CD4-positive, alpha-beta T cell (primary cell): ENCODE data around the gene CDH4. TPM values are rescaled to one million over a fixed set of nuclear protein-coding genes. Genes with fewer than 3 reads are reported as not detected.

Experiments used
- ATAC-seq: fragments of 200-7000 bp; cut with Tn5 transposase; one replicate; pipeline ENCODE4 v1.10.0; 2022; ENCODE audit warnings: mild to moderate bottlenecking; ENCODE audit not compliant: poor library complexity
- CTCF ChIA-PET: fragments of 350-600 bp; sonication (Branson Sonifier 250); formaldehyde crosslinking; loops from one replicate; lab custom pipeline; 2021; ENCODE audit warnings: antibody characterized with exemption, inconsistent platforms; lab: Charles Lee
- POLR2A ChIA-PET: fragments of 350-600 bp; sonication (Branson Sonifier 250); formaldehyde crosslinking; loops from one replicate; lab custom pipeline; 2021; ENCODE audit warnings: antibody characterized with exemption, inconsistent platforms; lab: Charles Lee
- DNase-seq, 14 experiments: peaks; one replicate each; pipeline ENCODE4 v3.0.0-alpha.2; 2013 to 2020; ENCODE audit warnings: mixed read lengths in 2 of 14
- H3K27ac ChIP-seq, 2 donors: one replicate each; pipeline versions ENCODE4 v1.5.1 to v1.7.0; 2013; ENCODE audit warnings: low read length in 2 of 2, low read depth in 1 of 2, mild to moderate bottlenecking in 1 of 2
- H3K27me3 ChIP-seq, 2 experiments: 1 replicate in 1 of 2; 2 replicates in 1 of 2; pipeline versions ENCODE4 v1.6.1 to v1.7.0; 2013; ENCODE audit warnings: low read length in 2 of 2, control low read depth in 1 of 2, mild to moderate bottlenecking in 1 of 2, moderate library complexity in 1 of 2; ENCODE audit not compliant: insufficient read depth in 2 of 2, control insufficient read depth in 1 of 2
- H3K36me3 ChIP-seq: one replicate; pipeline ENCODE4 v1.6.1; 2013; ENCODE audit warnings: low read length, control low read depth; ENCODE audit not compliant: insufficient read depth
- H3K4me1 ChIP-seq: one replicate; pipeline ENCODE4 v1.6.1; 2013; ENCODE audit warnings: low read length, control low read depth; ENCODE audit not compliant: insufficient read depth
- H3K4me3 ChIP-seq: one replicate; pipeline ENCODE4 v1.5.1; 2013; ENCODE audit warnings: mild to moderate bottlenecking, low read length, moderate library complexity
- H3K9me3 ChIP-seq, 2 experiments: 1 replicate in 1 of 2; 2 replicates in 1 of 2; pipeline versions ENCODE4 v1.6.1 to v1.7.0; 2013; ENCODE audit warnings: low read length in 2 of 2, mild to moderate bottlenecking in 2 of 2, control low read depth in 1 of 2, moderate library complexity in 1 of 2; ENCODE audit not compliant: control insufficient read depth in 1 of 2, insufficient read depth in 1 of 2
- H3K27ac Mint-ChIP-seq: one replicate; pipeline ENCODE4 v1.8.0; 2020; ENCODE audit warnings: mixed read lengths
- H3K27me3 Mint-ChIP-seq: one replicate; pipeline ENCODE4 v1.8.0; 2021; ENCODE audit warnings: mixed read lengths
- H3K36me3 Mint-ChIP-seq: one replicate; pipeline ENCODE4 v1.8.0; 2021; ENCODE audit warnings: low read depth, mixed read lengths
- H3K4me1 Mint-ChIP-seq: one replicate; pipeline ENCODE4 v1.8.0; 2021; ENCODE audit warnings: low read depth, mixed read lengths
- H3K4me3 Mint-ChIP-seq: one replicate; pipeline ENCODE4 v1.8.0; 2020; ENCODE audit warnings: mild to moderate bottlenecking, mixed read lengths
- H3K9me3 Mint-ChIP-seq: one replicate; pipeline ENCODE4 v1.8.0; 2020; ENCODE audit warnings: mixed read lengths
- intact Hi-C, 2 experiments: fragments of 100-400 bp; cut with DNase I in 1 of 2; cut with micrococcal nuclease in 1 of 2; formaldehyde crosslinking; loops; one replicate each; pipeline versions ENCODE4 v1.15.1 to v1.9.0; 2023 to 2025; cut with DNase I, micrococcal nuclease
- total RNA-seq, 174 experiments: library from RNA in 2 of 174; stranded (reverse) in 2 of 174; gene quantifications; one replicate each; pipeline ENCODE4 v1.2.3 and lab custom pipeline; 2021 to 2026
- TF ChIP-seq, protein P1 (sequence below): fragments of 200-600 bp; IDR thresholded peaks from one replicate; pipeline ENCODE4 v1.8.0; 2022; ENCODE audit warnings: antibody characterized with exemption, mild to moderate bottlenecking

Gene CDH4
- total RNA-seq, 2 experiments from 2014 or later: 0.11 TPM

DNA sequence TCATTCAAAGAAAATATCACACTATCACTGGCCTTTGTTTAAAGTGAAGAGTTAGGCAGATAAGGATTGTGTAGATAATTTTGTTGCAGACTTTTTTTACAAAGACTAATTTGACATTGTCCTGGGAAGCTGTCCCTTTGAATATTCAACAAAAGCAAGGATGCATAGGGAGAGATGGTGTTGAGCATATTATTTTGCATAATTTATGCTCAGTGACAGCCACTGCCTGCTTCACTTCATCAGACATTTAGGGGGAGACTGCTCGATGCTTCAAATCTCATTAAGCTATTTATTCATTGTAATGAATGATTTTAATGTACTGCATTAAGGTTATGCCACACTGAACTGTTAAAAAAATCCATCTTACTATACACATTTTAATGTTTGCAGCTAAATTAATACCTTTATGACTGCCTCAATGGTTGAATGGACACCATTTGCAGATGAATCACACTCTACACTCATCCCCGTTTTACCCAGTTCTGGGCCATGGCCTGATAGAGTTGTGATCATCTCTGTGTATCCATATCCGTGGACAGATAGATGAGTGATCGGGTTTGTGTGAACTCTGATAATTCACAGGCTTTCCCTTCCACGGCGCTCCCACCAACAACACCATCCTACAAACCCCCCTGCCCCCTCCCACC, 128.0 kb downstream of the CDH4 start:
- Mint-ChIP-seq H3K27ac (no peak overlapping the region), H3K4me3 (no peak overlapping the region), H3K9me3 (no peaks in the 10 kb centered on the region), H3K36me3 (no peaks in the 10 kb centered on the region), H3K27me3 (no peaks in the 10 kb centered on the region), H3K4me1 (no peaks in the 10 kb centered on the region)
- Histone ChIP-seq H3K4me1 (no peaks in the 10 kb centered on the region), H3K36me3 (no peaks in the 10 kb centered on the region), H3K4me3 (no peak overlapping the region), H3K27ac (no peak overlapping the region), H3K27me3 (no peaks in the 10 kb centered on the region), H3K9me3 (peaks cover 0 to 30% of the 10 kb centered on the region in 2 experiments)
- ChIA-PET POLR2A (no interaction called here), CTCF (no interaction called here)
- TF ChIP-seq, protein P1, sequence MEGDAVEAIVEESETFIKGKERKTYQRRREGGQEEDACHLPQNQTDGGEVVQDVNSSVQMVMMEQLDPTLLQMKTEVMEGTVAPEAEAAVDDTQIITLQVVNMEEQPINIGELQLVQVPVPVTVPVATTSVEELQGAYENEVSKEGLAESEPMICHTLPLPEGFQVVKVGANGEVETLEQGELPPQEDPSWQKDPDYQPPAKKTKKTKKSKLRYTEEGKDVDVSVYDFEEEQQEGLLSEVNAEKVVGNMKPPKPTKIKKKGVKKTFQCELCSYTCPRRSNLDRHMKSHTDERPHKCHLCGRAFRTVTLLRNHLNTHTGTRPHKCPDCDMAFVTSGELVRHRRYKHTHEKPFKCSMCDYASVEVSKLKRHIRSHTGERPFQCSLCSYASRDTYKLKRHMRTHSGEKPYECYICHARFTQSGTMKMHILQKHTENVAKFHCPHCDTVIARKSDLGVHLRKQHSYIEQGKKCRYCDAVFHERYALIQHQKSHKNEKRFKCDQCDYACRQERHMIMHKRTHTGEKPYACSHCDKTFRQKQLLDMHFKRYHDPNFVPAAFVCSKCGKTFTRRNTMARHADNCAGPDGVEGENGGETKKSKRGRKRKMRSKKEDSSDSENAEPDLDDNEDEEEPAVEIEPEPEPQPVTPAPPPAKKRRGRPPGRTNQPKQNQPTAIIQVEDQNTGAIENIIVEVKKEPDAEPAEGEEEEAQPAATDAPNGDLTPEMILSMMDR: no peak
- intact Hi-C loops: no loop called here
- ATAC-seq: no peak
- no peak for DNase-seq

GRCh38 chr20:61380545-61380915, 128.5 kb downstream of the CDH4 start:
- ChIA-PET POLR2A (no interaction called here), CTCF (no interaction called here)
- no peaks in the 10 kb centered on the region for H3K9me3 Mint-ChIP-seq
- intact Hi-C loops: no loop called here
- H3K36me3 Mint-ChIP-seq: no peaks in the 10 kb centered on the region
- no peaks in the 10 kb centered on the region for H3K27me3 Mint-ChIP-seq
- Histone ChIP-seq H3K27ac (no peak overlapping the region), H3K27me3 (no peaks in the 10 kb centered on the region), H3K9me3 (peaks cover 0 to 33% of the 10 kb centered on the region in 2 experiments), H3K36me3 (no peaks in the 10 kb centered on the region), H3K4me1 (no peaks in the 10 kb centered on the region), H3K4me3 (no peak overlapping the region)
- no peaks in the 10 kb centered on the region for H3K4me1 Mint-ChIP-seq
- TF ChIP-seq, protein P1: no peak
- H3K27ac Mint-ChIP-seq: no peak overlapping the region
- ATAC-seq (no peak), DNase-seq (no peak)
- no peak overlapping the region for H3K4me3 Mint-ChIP-seq

GRCh38 chr20:61382194-61382593, 130.1 kb downstream of the CDH4 start:
- Mint-ChIP-seq H3K36me3 (no peaks in the 10 kb centered on the region), H3K27ac (no peak overlapping the region), H3K27me3 (peaks cover under 1% of the 10 kb centered on the region), H3K4me1 (no peaks in the 10 kb centered on the region), H3K4me3 (no peak overlapping the region), H3K9me3 (peaks cover 2% of the 10 kb centered on the region)
- no peaks in the 10 kb centered on the region for H3K4me1 ChIP-seq
- peaks cover 0 to 28% of the 10 kb centered on the region in 2 experiments for H3K9me3 ChIP-seq
- no peak for DNase-seq
- POLR2A ChIA-PET: no interaction called here
- H3K27me3 ChIP-seq: peaks cover 0 to 2% of the 10 kb centered on the region in 2 experiments
- ATAC-seq: no peak
- H3K27ac ChIP-seq: no peak overlapping the region
- CTCF ChIA-PET: no interaction called here
- TF ChIP-seq, protein P1: no peak
- intact Hi-C loops: no loop called here
- no peaks in the 10 kb centered on the region for H3K36me3 ChIP-seq
- H3K4me3 ChIP-seq: no peak overlapping the region
